Tibial artery (tissue), 4 donors: Measurements from ENCODE around the gene TMCC1.

Source experiments
- DNase-seq, 2 donors: peaks; one replicate each; pipeline ENCODE4 v3.0.0-alpha.2; 2019
- H3K27ac ChIP-seq, 2 donors: fragments of 200-600 bp; sonication (generic) in 1 of 2; 1 replicate in 1 of 2; 2 replicates in 1 of 2; pipeline ENCODE4 v1.5.1; 2018 to 2019; ENCODE audit warnings: mild to moderate bottlenecking in 1 of 2
- H3K27me3 ChIP-seq, 2 donors: fragments of 200-600 bp; sonication (generic) in 1 of 2; one replicate each; pipeline versions ENCODE4 v1.5.1 to v1.6.0; 2016 to 2019
- H3K36me3 ChIP-seq, 3 donors: fragments of 200-600 bp; sonication (generic) in 2 of 3; one replicate each; pipeline ENCODE4 v1.5.1; 2016 to 2019; ENCODE audit warnings: mild to moderate bottlenecking in 2 of 3
- H3K4me1 ChIP-seq, 4 donors: fragments of 200-600 bp; sonication (generic) in 2 of 4; 1 replicate in 3 of 4; 2 replicates in 1 of 4; pipeline ENCODE4 v1.5.1; 2016 to 2019
- H3K4me3 ChIP-seq, 2 donors: fragments of 200-600 bp; sonication (generic) in 1 of 2; 1 replicate in 1 of 2; 2 replicates in 1 of 2; pipeline ENCODE4 v1.5.1; 2018 to 2019; ENCODE audit warnings: mild to moderate bottlenecking in 2 of 2
- H3K9me3 ChIP-seq, 3 donors: fragments of 200-600 bp; sonication (generic) in 1 of 3; one replicate each; pipeline ENCODE4 v1.5.1; 2016 to 2019
- intact Hi-C: fragments of 100-400 bp; cut with DNase I; formaldehyde crosslinking; loops from one replicate; pipeline ENCODE4 v1.15.0; 2023; ENCODE audit warnings: low total_unique reads
- TF ChIP-seq, protein P1 (sequence below), 2 experiments: fragments of 200-600 bp in 1 of 2; fragments of 450-650 bp in 1 of 2; IDR thresholded peaks; one replicate each; pipeline ENCODE4 v1.5.1; 2017 to 2019; ENCODE audit warnings: antibody characterized with exemption in 2 of 2, mild to moderate bottlenecking in 1 of 2, moderate library complexity in 1 of 2

TMCC1 gene

GRCh38 chr3:129622226-129622874 is 271.2 kb downstream of the TMCC1 start:
- Histone ChIP-seq H3K36me3 (no peaks in the 10 kb centered on the region), H3K27me3 (no peaks in the 10 kb centered on the region), H3K4me1 (peaks cover 0 to 69% (median 35%) of the 10 kb centered on the region in 4 donors), H3K4me3 (no peak overlapping the region), H3K27ac (peak overlapping the region; percentile 96 to 98), H3K9me3 (no peaks in the 10 kb centered on the region)
- intact Hi-C loops: no loop called here
- TF ChIP-seq, protein P1, sequence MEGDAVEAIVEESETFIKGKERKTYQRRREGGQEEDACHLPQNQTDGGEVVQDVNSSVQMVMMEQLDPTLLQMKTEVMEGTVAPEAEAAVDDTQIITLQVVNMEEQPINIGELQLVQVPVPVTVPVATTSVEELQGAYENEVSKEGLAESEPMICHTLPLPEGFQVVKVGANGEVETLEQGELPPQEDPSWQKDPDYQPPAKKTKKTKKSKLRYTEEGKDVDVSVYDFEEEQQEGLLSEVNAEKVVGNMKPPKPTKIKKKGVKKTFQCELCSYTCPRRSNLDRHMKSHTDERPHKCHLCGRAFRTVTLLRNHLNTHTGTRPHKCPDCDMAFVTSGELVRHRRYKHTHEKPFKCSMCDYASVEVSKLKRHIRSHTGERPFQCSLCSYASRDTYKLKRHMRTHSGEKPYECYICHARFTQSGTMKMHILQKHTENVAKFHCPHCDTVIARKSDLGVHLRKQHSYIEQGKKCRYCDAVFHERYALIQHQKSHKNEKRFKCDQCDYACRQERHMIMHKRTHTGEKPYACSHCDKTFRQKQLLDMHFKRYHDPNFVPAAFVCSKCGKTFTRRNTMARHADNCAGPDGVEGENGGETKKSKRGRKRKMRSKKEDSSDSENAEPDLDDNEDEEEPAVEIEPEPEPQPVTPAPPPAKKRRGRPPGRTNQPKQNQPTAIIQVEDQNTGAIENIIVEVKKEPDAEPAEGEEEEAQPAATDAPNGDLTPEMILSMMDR (IDR thresholded peaks at IDR 0.05): no peak
- peak in 1 of 2 donors; percentile 62 for DNase-seq

GRCh38 chr3:129621626-129622225 is 271.8 kb downstream of the TMCC1 start:
- Histone ChIP-seq H3K4me3 (no peak overlapping the region), H3K4me1 (peaks cover 0 to 68% (median 34%) of the 10 kb centered on the region in 4 donors), H3K9me3 (no peaks in the 10 kb centered on the region), H3K27me3 (no peaks in the 10 kb centered on the region), H3K27ac (no peak overlapping the region), H3K36me3 (no peaks in the 10 kb centered on the region)
- intact Hi-C loops: no loop called here
- DNase-seq: peak in 1 of 2 donors; percentile 16
- TF ChIP-seq, protein P1 (IDR thresholded peaks at IDR 0.05): no peak

- Histone ChIP-seq H3K4me3 (no peak overlapping the region), H3K4me1 (peaks cover 0 to 68% (median 38%) of the 10 kb centered on the region in 4 donors), H3K36me3 (no peaks in the 10 kb centered on the region), H3K27ac (no peak overlapping the region), H3K27me3 (no peaks in the 10 kb centered on the region), H3K9me3 (no peaks in the 10 kb centered on the region)
- intact Hi-C loops: no loop called here
- TF ChIP-seq, protein P1 (IDR thresholded peaks at IDR 0.05): no peak
- no peak for DNase-seq
Measured at GRCh38 chr3:129620828-129621559, 272.5 kb downstream of the TMCC1 start.

GRCh38 chr3:129619726-129620162 is 273.8 kb downstream of the TMCC1 start:
- intact Hi-C loops: no loop called here
- no peak overlapping the region for H3K4me3 ChIP-seq
- DNase-seq: peak in 1 of 2 donors; percentile 66
- no peaks in the 10 kb centered on the region for H3K36me3 ChIP-seq
- TF ChIP-seq, protein P1 (IDR thresholded peaks at IDR 0.05): no peak
- H3K27me3 ChIP-seq: no peaks in the 10 kb centered on the region
- no peak overlapping the region for H3K27ac ChIP-seq
- H3K9me3 ChIP-seq: no peaks in the 10 kb centered on the region
- peaks cover 0 to 68% (median 33%) of the 10 kb centered on the region in 4 donors for H3K4me1 ChIP-seq

DNA sequence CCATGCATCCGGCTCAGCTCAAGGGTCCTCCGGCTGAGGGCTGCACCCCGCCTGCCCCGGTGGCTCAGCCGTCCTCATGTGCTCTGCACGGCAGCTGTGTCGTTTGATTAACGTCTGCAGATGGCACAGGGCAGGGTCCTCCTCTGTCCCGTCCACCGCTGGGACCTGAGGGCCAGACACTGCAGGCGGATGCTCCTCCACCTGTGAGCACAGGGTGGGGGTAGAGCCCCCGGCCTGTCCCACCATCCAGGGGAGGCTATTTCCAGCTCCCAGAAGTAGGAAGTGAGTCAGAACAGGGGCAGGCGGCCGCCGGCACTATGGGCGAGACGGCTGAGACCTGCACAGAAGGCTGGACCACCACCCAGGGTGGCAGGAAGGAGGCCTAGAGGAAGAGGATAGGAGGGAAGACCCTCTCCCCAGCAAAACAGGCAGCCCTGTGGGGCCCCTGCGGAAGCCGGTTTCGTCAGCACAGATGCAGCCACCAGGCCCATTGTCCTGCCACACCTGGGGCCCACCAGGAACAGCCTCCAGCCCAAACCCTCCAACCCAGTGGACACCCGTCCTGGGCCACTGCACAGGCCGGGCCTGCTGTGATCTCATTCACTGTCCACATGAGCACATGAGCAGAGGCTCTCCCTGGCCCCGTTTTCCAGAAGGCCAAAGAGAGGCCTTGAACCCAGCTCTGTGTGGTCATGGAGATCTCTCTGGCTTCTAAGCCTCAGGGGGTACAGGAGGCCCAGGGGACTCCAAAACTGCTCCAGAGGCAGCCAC is 274.4 kb downstream of the TMCC1 start:
- H3K9me3 ChIP-seq: no peaks in the 10 kb centered on the region
- no peaks in the 10 kb centered on the region for H3K27me3 ChIP-seq
- H3K4me1 ChIP-seq: peaks cover 0 to 65% (median 31%) of the 10 kb centered on the region in 4 donors
- intact Hi-C loops: no loop called here
- peak in 1 of 2 donors; percentile 64 for DNase-seq
- TF ChIP-seq, protein P1 (IDR thresholded peaks at IDR 0.05): no peak
- no peak overlapping the region for H3K27ac ChIP-seq
- no peaks in the 10 kb centered on the region for H3K36me3 ChIP-seq
- H3K4me3 ChIP-seq: no peak overlapping the region
